Measurements from ENCODE around the gene POC1A. TPM values are rescaled to one million over a fixed set of nuclear protein-coding genes. Genes with fewer than 3 reads are reported as not detected.

Gene POC1A
- total RNA-seq = 10 to 100 TPM in 2 of 8 experiments, 1 to 10 TPM in 6; 1.2 to 13.2 (median 3.0) TPM

DNA sequence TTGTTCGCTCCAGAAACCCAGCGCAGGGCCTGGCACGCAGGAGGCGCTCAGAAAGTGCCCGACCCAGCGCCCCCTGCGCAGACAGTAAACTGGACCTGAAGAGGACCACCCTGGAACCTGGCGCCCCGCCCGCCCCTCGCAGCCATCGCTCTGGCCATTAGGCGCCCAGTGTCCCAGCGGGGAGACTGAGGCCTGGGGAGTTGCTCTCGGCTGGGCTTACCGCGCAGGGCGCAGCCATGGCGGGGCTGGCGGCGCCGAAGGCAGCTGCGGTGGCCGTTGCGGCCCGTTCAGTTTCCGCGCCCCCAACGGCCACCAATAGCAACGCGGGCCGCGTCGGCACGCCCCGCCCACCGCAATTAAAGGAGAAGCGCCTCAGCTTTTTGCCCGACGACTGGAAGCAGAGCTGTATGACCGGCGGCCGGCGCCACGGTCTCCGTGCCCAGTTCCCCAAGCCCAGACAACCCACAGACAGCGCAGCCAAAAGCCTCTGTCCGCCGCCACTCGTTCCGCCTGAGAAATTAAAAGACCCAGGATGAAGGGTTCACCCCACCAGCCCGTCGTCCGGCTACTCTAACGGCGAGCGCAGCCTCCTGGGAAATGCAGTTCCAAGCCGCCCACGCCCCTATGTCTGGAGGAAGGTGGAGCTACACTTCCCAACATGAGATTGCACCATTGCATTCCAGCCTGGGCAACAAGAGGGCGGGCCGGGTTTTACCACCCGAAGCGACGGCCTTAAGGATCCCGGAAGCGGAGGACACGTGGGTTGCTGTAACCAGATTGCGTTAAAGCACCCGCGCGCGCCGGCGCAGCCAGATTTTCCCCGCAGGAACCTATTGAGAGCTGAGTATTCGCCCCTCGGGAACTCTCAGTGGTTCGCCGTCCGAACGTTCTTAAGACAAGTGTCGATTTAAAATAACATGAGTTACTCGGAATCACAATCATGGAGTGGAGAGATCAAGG, at the start of gene POC1A:
Gene POC1A (minus strand): TSS at position 289 of the 960 bp plus-strand sequence. CDS start 51 bp downstream, at position 238.
- Histone ChIP-seq H3K4me1 (replicated peaks in 1 of 2) (peaks cover 3 to 4% of the 10 kb centered on the region in 2 donors), H3K4me3 (peak within 1 kb of the TSS; percentile 76 to 82 (median 80)), H3K27ac (peak within 1 kb of the TSS; percentile 85 to 87)
- in situ Hi-C loops (cut with MboI; ENCODE audit: low pct_unique_long_range_greater_than_20kb in 2 of 9, low sequenced_read_pairs in 9 of 9, unreplicated experiment in 9 of 9) = no loop called here
- ATAC-seq (replicated peaks in 6 of 8) = peak; percentile 91 to 97 (median 97)
- 0 to 2% (median 0%) methylated on average over 5 to 38 of the region's 83 CpGs; no CpG with 5 or more reads in 5 of the 10 experiments for WGBS, 10 experiments

GRCh38 chr3:52203701-52204100, 49.5 kb upstream of the POC1A start:
- no peak for ATAC-seq (replicated peaks in 6 of 8)
- Histone ChIP-seq H3K4me1 (replicated peaks in 1 of 2) (peaks cover 7 to 8% of the 10 kb centered on the region in 2 donors), H3K4me3 (no peak overlapping the region), H3K27ac (no peak overlapping the region)
- 0 to 100% (median 38%) methylated on average over 1 of the region's 1 CpG; no CpG with 5 or more reads in 5 of the 10 experiments for WGBS, 10 experiments
- in situ Hi-C loops (cut with MboI; ENCODE audit: low pct_unique_long_range_greater_than_20kb in 2 of 9, low sequenced_read_pairs in 9 of 9, unreplicated experiment in 9 of 9) = loop anchor here in 2 of 9 experiments (25.0 kb wide), 1 partner anchor 134 kb away; no protein-coding TSS in a partner anchor

DNA sequence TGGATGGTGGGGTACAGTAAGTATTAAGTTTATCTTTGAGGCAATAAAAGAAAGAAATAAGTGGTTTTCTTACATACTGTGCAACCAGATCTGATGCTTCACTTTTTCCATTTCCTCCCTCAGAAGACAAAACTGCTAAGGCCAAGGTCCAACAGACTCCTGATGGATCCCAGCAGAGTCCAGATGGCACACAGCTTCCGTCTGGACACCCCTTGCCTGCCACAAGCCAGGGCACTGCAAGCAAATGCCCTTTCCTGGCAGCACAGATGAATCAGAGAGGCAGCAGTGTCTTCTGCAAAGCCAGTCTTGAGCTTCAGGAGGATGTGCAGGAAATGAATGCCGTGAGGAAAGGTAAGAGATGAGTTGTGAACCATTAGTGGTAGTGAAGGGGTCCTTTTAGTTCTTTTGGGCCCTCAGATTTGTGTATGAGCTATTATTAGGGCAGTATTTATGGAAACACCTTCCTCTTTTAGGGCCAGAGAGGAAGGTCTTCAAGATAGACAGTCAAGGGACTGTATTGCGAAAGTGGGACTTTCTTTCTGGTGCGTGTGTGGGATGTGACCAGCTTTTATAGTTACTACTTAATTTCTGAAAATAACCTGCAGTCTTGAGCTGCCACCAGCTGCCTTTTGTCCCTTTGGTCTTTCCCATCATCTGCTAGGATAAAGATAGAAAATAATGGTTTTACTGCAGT, 48.3 kb upstream of the POC1A start:
- ATAC-seq (replicated peaks in 6 of 8) = no peak
- Histone ChIP-seq H3K4me1 (replicated peaks in 1 of 2) (peaks cover 9 to 10% of the 10 kb centered on the region in 2 donors), H3K27ac (no peak overlapping the region), H3K4me3 (no peak overlapping the region)
- in situ Hi-C loops (cut with MboI; ENCODE audit: low pct_unique_long_range_greater_than_20kb in 2 of 9, low sequenced_read_pairs in 9 of 9, unreplicated experiment in 9 of 9) = loop anchor here in 2 of 9 experiments (25.0 kb wide), 1 partner anchor 135 kb away; no protein-coding TSS in a partner anchor
- WGBS, 10 experiments = 79 to 100% (median 98%) methylated on average over 1 to 3 of the region's 4 CpGs; no CpG with 5 or more reads in 2 of the 10 experiments

GRCh38 chr3:52200981-52201679, 46.9 kb upstream of the POC1A start:
- in situ Hi-C loops (cut with MboI; ENCODE audit: low pct_unique_long_range_greater_than_20kb in 2 of 9, low sequenced_read_pairs in 9 of 9, unreplicated experiment in 9 of 9) = loop anchor here in 2 of 9 experiments (25.0 kb wide), 1 partner anchor 136 kb away; no protein-coding TSS in a partner anchor
- no peak overlapping the region for H3K4me3 ChIP-seq
- 75 to 98% (median 96%) methylated on average over 1 to 5 of the region's 5 CpGs for WGBS, 10 experiments
- no peak for ATAC-seq (replicated peaks in 6 of 8)
- peaks cover 13 to 14% of the 10 kb centered on the region in 2 donors for H3K4me1 ChIP-seq (replicated peaks in 1 of 2)
- H3K27ac ChIP-seq = no peak overlapping the region

DNA sequence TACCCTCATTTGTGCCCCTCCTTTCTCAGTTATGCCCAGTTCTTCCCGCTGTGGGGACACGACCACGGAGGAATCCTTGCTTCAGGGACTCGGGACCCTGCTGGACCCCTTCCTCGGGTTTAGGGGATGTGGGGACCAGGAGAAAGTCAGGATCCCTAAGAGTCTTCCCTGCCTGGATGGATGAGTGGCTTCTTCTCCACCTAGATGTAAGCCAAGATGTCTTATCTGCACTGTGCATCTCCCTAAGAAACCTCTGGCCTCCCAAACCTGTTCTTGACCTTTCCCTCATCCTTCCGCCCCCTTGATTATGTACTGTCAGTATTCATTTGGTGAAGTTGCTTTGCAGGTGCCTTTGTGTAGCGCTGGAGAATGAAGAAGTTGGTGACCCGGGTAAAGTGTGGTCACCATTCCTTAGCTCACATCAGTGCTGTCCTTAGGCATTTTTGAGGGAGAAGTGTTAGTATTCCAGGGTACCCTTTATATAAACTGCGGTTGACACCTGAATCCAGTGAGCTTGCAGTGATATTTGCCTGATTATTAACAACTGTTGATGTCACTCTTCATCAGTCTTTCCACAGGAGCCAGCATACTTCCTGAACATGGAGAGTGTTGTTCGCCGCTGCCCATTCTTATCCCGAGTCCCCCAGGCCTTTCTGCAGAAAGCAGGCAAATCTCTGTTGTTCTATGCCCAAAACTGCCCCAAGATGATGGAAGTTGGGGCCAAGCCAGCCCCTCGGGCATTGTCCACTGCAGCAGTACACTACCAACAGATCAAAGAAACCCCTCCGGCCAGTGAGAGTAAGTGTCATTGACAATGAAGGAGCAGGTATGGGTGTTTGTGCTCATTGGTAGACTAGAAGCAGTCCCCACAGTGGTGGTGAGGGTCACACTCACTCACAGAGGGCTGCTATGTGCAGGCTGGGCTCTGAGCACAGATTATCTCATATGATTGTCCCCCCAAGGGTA, 44.7 kb upstream of the POC1A start:
- Histone ChIP-seq H3K4me1 (replicated peaks in 1 of 2) (peaks cover 13 to 14% of the 10 kb centered on the region in 2 donors), H3K27ac (no peak overlapping the region), H3K4me3 (peak overlapping the region; percentile 79 to 100 (median 94))
- ATAC-seq (replicated peaks in 6 of 8) = no peak
- in situ Hi-C loops (cut with MboI; ENCODE audit: low pct_unique_long_range_greater_than_20kb in 2 of 9, low sequenced_read_pairs in 9 of 9, unreplicated experiment in 9 of 9) = no loop called here
- 39 to 90% (median 60%) methylated on average over 2 to 11 of the region's 14 CpGs; no CpG with 5 or more reads in 2 of the 10 experiments for WGBS, 10 experiments

GRCh38 chr3:52197842-52198625, 43.8 kb upstream of the POC1A start, which contains the start of gene ALAS1:
Gene ALAS1, plus strand, starts transcription at chr3:52198160. Its CDS starts 1,082 bp downstream, at chr3:52199242.
- Histone ChIP-seq H3K4me3 (peak within 1 kb of the TSS; percentile 79 to 100 (median 94)), H3K4me1 (replicated peaks in 1 of 2) (peaks cover 13 to 14% of the 10 kb centered on the region in 2 donors), H3K27ac (peak within 1 kb of the TSS; percentile 68 to 77)
- ATAC-seq (replicated peaks in 6 of 8) = peak; percentile 76 to 96 (median 95)
- in situ Hi-C loops (cut with MboI; ENCODE audit: low pct_unique_long_range_greater_than_20kb in 2 of 9, low sequenced_read_pairs in 9 of 9, unreplicated experiment in 9 of 9) = no loop called here
- WGBS, 10 experiments = 0 to 6% (median 0%) methylated on average over 1 to 8 of the region's 71 CpGs; no CpG with 5 or more reads in 5 of the 10 experiments

DNA sequence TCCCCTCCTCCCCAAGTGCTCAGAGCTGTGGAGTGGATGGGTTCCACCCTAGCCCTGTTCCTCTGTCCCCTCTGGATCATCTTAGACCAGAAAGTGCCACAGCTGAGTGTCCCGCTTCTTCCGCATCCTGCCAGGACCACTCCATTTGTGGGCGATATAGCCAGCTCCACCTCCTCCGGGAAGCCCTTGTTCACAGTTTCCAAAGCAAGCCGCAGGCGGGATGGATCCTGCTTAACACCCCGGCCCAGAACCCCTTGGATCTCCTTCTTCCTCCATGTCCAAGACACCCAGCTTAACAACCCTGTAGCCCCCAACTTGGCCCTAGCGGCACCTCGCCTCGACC, 43.2 kb upstream of the POC1A start:
- Histone ChIP-seq H3K4me3 (peak overlapping the region; percentile 79 to 100 (median 94)), H3K4me1 (replicated peaks in 1 of 2) (peaks cover 13 to 14% of the 10 kb centered on the region in 2 donors), H3K27ac (peak overlapping the region; percentile 68 to 77)
- no peak for ATAC-seq (replicated peaks in 6 of 8)
- WGBS, 10 experiments = 20 to 75% (median 67%) methylated on average over 1 to 8 of the region's 10 CpGs; no CpG with 5 or more reads in 4 of the 10 experiments
- in situ Hi-C loops (cut with MboI; ENCODE audit: low pct_unique_long_range_greater_than_20kb in 2 of 9, low sequenced_read_pairs in 9 of 9, unreplicated experiment in 9 of 9) = no loop called here

- in situ Hi-C loops (cut with MboI; ENCODE audit: low pct_unique_long_range_greater_than_20kb in 2 of 9, low sequenced_read_pairs in 9 of 9, unreplicated experiment in 9 of 9) = no loop called here
Observed at GRCh38 chr3:52196977-52197376, 42.8 kb upstream of the POC1A start.

GRCh38 chr3:52195823-52196331, 41.7 kb upstream of the POC1A start:
- Histone ChIP-seq H3K27ac (no peak overlapping the region), H3K4me3 (no peak overlapping the region), H3K4me1 (replicated peaks in 1 of 2) (peaks cover 17 to 18% of the 10 kb centered on the region in 2 donors)
- 13 to 100% (median 89%) methylated on average over 1 to 6 of the region's 10 CpGs; no CpG with 5 or more reads in 3 of the 10 experiments for WGBS, 10 experiments
- in situ Hi-C loops (cut with MboI; ENCODE audit: low pct_unique_long_range_greater_than_20kb in 2 of 9, low sequenced_read_pairs in 9 of 9, unreplicated experiment in 9 of 9) = no loop called here
- ATAC-seq (replicated peaks in 6 of 8) = peak in 2 of 8 experiments; percentile 13 to 32

More at GRCh38 chr3:52196977-52197376, 42.8 kb upstream of the POC1A start:
- Histone ChIP-seq H3K27ac (no peak overlapping the region), H3K4me1 (replicated peaks in 1 of 2) (peaks cover 13 to 14% of the 10 kb centered on the region in 2 donors), H3K4me3 (no peak overlapping the region)
- ATAC-seq (replicated peaks in 6 of 8) = no peak
- WGBS, 10 experiments = 43 to 100% (median 94%) methylated on average over 1 to 3 of the region's 3 CpGs; no CpG with 5 or more reads in 7 of the 10 experiments

DNA sequence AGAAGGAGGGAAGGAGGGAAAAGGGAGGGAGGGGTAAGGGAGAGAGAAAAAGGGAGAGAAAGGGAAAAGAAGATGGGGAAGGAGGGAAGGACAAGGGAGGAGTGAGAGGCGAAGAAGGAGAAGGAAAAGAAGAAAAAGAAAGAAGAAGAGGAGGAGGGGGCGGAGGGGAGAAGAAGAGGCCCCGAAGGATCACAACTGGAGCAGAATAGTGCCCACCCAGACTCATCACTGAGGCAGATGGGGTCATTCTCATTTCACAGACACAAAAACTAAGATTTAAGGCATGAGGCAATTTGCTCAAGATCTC, 41.0 kb upstream of the POC1A start:
- H3K4me3 ChIP-seq = no peak overlapping the region
- no peak for ATAC-seq (replicated peaks in 6 of 8)
- in situ Hi-C loops (cut with MboI; ENCODE audit: low pct_unique_long_range_greater_than_20kb in 2 of 9, low sequenced_read_pairs in 9 of 9, unreplicated experiment in 9 of 9) = no loop called here
- H3K4me1 ChIP-seq (replicated peaks in 1 of 2) = peaks cover 23 to 24% of the 10 kb centered on the region in 2 donors
- 66 to 93% (median 78%) methylated on average over 1 to 3 of the region's 3 CpGs; no CpG with 5 or more reads in 4 of the 10 experiments for WGBS, 10 experiments
- no peak overlapping the region for H3K27ac ChIP-seq

Measured in motor neuron (in vitro differentiated cells).